ENCODE results near the gene BMP8B. TPM values are rescaled to one million over a fixed set of nuclear protein-coding genes. Genes with fewer than 3 reads are reported as not detected.

BMP8B gene
- total and polyA plus RNA-seq, 8 donors, result 0.14 to 5.2 (median 0.68) TPM; not detected in 1

- DNase-seq, result no peak
- WGBS, 5 donors, result 94 to 99% (median 96%) methylated on average over 2 of the region's 2 CpGs
- H3K27ac ChIP-seq, result no peak overlapping the region
- no peaks in the 10 kb centered on the region for H3K27me3 ChIP-seq
- H3K4me1 ChIP-seq, result no peaks in the 10 kb centered on the region
- H3K9me3 ChIP-seq, result no peaks in the 10 kb centered on the region
- intact Hi-C loops (cut with DNase I; ENCODE audit: low total_unique reads), result no loop called here
- TF ChIP-seq EP300 (IDR thresholded peaks at IDR 0.05) (no peak), POLR2A (IDR thresholded peaks at IDR 0.05) (no peak), POLR2AphosphoS5 (IDR thresholded peaks at IDR 0.05) (no peak), CTCF (IDR thresholded peaks at IDR 0.05) (no peak)
- no peaks in the 10 kb centered on the region for H3K36me3 ChIP-seq
- no peak overlapping the region for H3K4me3 ChIP-seq
Observed at GRCh38 chr1:39805385-39805784, 16.7 kb upstream of the BMP8B start.

GRCh38 chr1:39802496-39803260 is 14.0 kb upstream of the BMP8B start:
- Histone ChIP-seq H3K27me3 (no peaks in the 10 kb centered on the region), H3K9me3 (no peaks in the 10 kb centered on the region), H3K36me3 (no peaks in the 10 kb centered on the region), H3K4me3 (no peak overlapping the region), H3K27ac (no peak overlapping the region), H3K4me1 (peaks cover 0 to 10% (median 3%) of the 10 kb centered on the region in 4 donors)
- 78 to 79% (median 79%) methylated on average over 14 of the region's 14 CpGs for WGBS, 5 donors
- TF ChIP-seq POLR2A (IDR thresholded peaks at IDR 0.05) (no peak), CTCF (IDR thresholded peaks at IDR 0.05) (no peak), POLR2AphosphoS5 (IDR thresholded peaks at IDR 0.05) (no peak), EP300 (IDR thresholded peaks at IDR 0.05) (no peak)
- intact Hi-C loops (cut with DNase I; ENCODE audit: low total_unique reads), result no loop called here
- DNase-seq, result no peak

GRCh38 chr1:39800471-39800835 is 11.8 kb upstream of the BMP8B start:
- H3K9me3 ChIP-seq, result no peaks in the 10 kb centered on the region
- no peaks in the 10 kb centered on the region for H3K36me3 ChIP-seq
- no peak for DNase-seq
- H3K4me3 ChIP-seq, result no peak overlapping the region
- TF ChIP-seq POLR2A (IDR thresholded peaks at IDR 0.05) (no peak), CTCF (IDR thresholded peaks at IDR 0.05) (no peak), EP300 (IDR thresholded peaks at IDR 0.05) (no peak), POLR2AphosphoS5 (IDR thresholded peaks at IDR 0.05) (no peak)
- peaks cover 0 to 10% (median 3%) of the 10 kb centered on the region in 4 donors for H3K4me1 ChIP-seq
- no peaks in the 10 kb centered on the region for H3K27me3 ChIP-seq
- 72 to 81% (median 79%) methylated on average over 3 of the region's 3 CpGs for WGBS, 5 donors
- intact Hi-C loops (cut with DNase I; ENCODE audit: low total_unique reads), result no loop called here
- H3K27ac ChIP-seq, result no peak overlapping the region

GRCh38 chr1:39799770-39800470 is 11.3 kb upstream of the BMP8B start:
- intact Hi-C loops (cut with DNase I; ENCODE audit: low total_unique reads), result no loop called here
- H3K27me3 ChIP-seq, result no peaks in the 10 kb centered on the region
- H3K9me3 ChIP-seq, result no peaks in the 10 kb centered on the region
- 0 to 6% (median 1%) methylated on average over 7 to 8 of the region's 8 CpGs for WGBS, 5 donors
- DNase-seq, result peak; percentile 71 to 72
- H3K36me3 ChIP-seq, result no peaks in the 10 kb centered on the region
- TF ChIP-seq POLR2AphosphoS5 (IDR thresholded peaks at IDR 0.05), result peak in 1 of 3 donors; percentile 26
- TF ChIP-seq CTCF (IDR thresholded peaks at IDR 0.05), result peak in 5 of 7 experiments; percentile 59 to 85 (median 80)
- TF ChIP-seq POLR2A (IDR thresholded peaks at IDR 0.05), result no peak
- TF ChIP-seq EP300 (IDR thresholded peaks at IDR 0.05), result no peak
- peaks cover 0 to 10% (median 3%) of the 10 kb centered on the region in 4 donors for H3K4me1 ChIP-seq
- peak overlapping the region in 2 of 4 donors; percentile 8 to 12 for H3K4me3 ChIP-seq
- H3K27ac ChIP-seq, result peak overlapping the region in 2 of 5 donors; percentile 13 to 46
